SK-N-MC (cell line): ENCODE measurements around the gene RGS9.

ENCODE experiments used
- EZH2 ChIP-seq: fragments of 200-600 bp; sonication (generic); IDR thresholded peaks from one replicate; pipeline ENCODE4 v1.6.1; 2017; ENCODE audit warnings: antibody characterized with exemption
- FOXP2 ChIP-seq: optimal IDR thresholded peaks from 2 replicates; pipeline ENCODE3; 2011; ENCODE audit warnings: mild to moderate bottlenecking, moderate library complexity; ENCODE audit not compliant: insufficient read depth; ENCODE audit errors: extremely low read length, control extremely low read depth
- POLR2AphosphoS5 ChIP-seq: IDR thresholded peaks from 2 replicates; pipeline ENCODE4 v1.6.1; 2012; ENCODE audit warnings: mild to moderate bottlenecking, low read depth, low read length, borderline replicate concordance

DNA sequence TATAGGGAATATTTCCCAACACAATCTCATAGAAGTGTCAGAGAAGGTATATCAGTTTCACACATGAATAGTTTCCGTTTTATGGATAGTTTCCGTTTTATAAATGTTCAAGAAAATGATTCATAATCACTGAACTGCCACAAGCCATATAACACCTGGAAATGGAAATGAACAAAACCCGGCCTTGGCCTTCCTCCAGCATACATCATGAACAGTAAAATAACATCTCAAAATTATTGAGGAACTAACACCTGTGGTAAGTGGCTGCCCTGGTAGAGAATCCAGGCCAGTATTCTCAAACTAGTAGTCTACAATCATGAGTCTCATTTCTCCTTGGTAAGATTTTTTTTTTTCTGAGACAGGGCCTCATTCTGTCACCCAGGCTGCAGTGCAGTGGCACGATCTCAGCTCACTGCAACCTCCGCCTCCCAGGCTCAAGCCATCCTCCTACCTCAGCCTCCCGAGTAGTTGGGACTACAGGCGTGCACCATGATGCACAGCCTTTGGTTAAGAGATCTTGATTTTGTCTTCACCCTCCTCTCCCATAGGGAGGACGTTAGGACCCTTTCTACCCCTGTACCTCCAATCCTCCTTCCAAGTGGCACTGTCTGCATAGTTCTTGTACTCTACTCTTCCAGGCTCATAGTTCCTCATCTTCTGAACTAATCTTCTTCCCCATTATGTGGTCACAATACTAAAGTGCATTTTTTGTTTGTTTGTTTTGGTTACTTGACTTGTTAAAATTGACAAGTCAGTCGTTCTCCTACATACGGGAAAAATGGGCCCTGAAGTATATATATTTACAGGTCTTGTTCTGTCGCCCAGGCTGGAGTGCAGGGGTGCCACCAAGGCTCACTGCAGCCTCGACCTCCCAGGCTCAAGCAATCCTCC, 15.0 kb upstream of the RGS9 start:
- no peak for TF ChIP-seq POLR2AphosphoS5
- TF ChIP-seq EZH2: no peak
- no peak for TF ChIP-seq FOXP2
